Sigmoid colon (tissue), 4 donors: ENCODE results near the gene APOBEC3B.

ENCODE experiments used
- CTCF ChIP-seq, 4 experiments: fragments of 450-650 bp in 3 of 4; fragments of 200-600 bp in 1 of 4; IDR thresholded peaks; one replicate each; pipeline ENCODE4 v1.5.1; 2016 to 2019; ENCODE audit warnings: antibody characterized with exemption in 4 of 4, mild to moderate bottlenecking in 3 of 4, moderate library complexity in 2 of 4
- EP300 ChIP-seq, 4 donors: sonication (generic); formaldehyde crosslinking; IDR thresholded peaks; one replicate each; pipeline ENCODE4 v1.6.1; 2017; ENCODE audit warnings: antibody characterized with exemption in 4 of 4
- POLR2AphosphoS5 ChIP-seq, 4 donors: sonication (generic); formaldehyde crosslinking; IDR thresholded peaks; one replicate each; pipeline ENCODE4 v1.6.1; 2017; ENCODE audit warnings: antibody characterized with exemption in 4 of 4

- TF ChIP-seq EP300 (IDR thresholded peaks at IDR 0.05) (no peak), POLR2AphosphoS5 (IDR thresholded peaks at IDR 0.05) (no peak), CTCF (IDR thresholded peaks at IDR 0.05) (no peak)
Observed at GRCh38 chr22:38935023-38935422, 47.1 kb upstream of the APOBEC3B start.
